Mesendoderm (in vitro differentiated cells): Measurements from ENCODE around the gene MTFMT.

ENCODE experiments used
- DNase-seq: peaks from one replicate; pipeline ENCODE4 v3.0.0; 2013
- H2AK5ac ChIP-seq: 2 replicates; pipeline ENCODE4 v1.6.1; 2013; ENCODE audit warnings: low read length, inconsistent platforms
- H2BK120ac ChIP-seq: 2 replicates; pipeline ENCODE4 v1.6.1; 2013; ENCODE audit warnings: low read depth, mild to moderate bottlenecking, low read length, moderate library complexity, mixed read lengths
- H2BK15ac ChIP-seq: replicated peaks from 2 replicates; pipeline ENCODE4 v1.6.1; 2013; ENCODE audit warnings: low read depth, mild to moderate bottlenecking, moderate library complexity
- H2BK5ac ChIP-seq: 2 replicates; pipeline ENCODE4 v1.6.1; 2013; ENCODE audit warnings: low read length, inconsistent platforms
- H3K18ac ChIP-seq: 2 replicates; pipeline ENCODE4 v1.6.1; 2013; ENCODE audit warnings: mild to moderate bottlenecking, low read length, mixed read lengths
- H3K23ac ChIP-seq: one replicate; pipeline ENCODE4 v1.6.1; 2013; ENCODE audit warnings: low read length
- H3K27ac ChIP-seq: 2 replicates; pipeline ENCODE4 v1.5.1; 2013; ENCODE audit warnings: low read depth, mild to moderate bottlenecking, inconsistent platforms, low read length, moderate library complexity
- H3K27me3 ChIP-seq: 2 replicates; pipeline ENCODE4 v1.6.1; 2013; ENCODE audit warnings: low read length, control low read depth, mild to moderate bottlenecking, inconsistent platforms; ENCODE audit not compliant: insufficient read depth, poor library complexity
- H3K36me3 ChIP-seq: 2 replicates; pipeline ENCODE4 v1.6.1; 2013; ENCODE audit warnings: low read length, inconsistent platforms; ENCODE audit not compliant: control insufficient read depth, insufficient read depth
- H3K4ac ChIP-seq: one replicate; pipeline ENCODE4 v1.6.1; 2013; ENCODE audit warnings: low read depth, mild to moderate bottlenecking, low read length, moderate library complexity
- H3K4me1 ChIP-seq: 2 replicates; pipeline ENCODE4 v1.6.1; 2013; ENCODE audit warnings: low read depth, low read length, inconsistent platforms; ENCODE audit not compliant: control insufficient read depth
- H3K4me2 ChIP-seq: 2 replicates; pipeline ENCODE4 v1.6.1; 2013; ENCODE audit warnings: low read length
- H3K4me3 ChIP-seq: 2 replicates; pipeline ENCODE4 v1.5.1; 2013; ENCODE audit warnings: mild to moderate bottlenecking, low read length
- H3K56ac ChIP-seq: one replicate; pipeline ENCODE4 v1.6.1; 2013; ENCODE audit warnings: low read length
- H3K79me1 ChIP-seq: 2 replicates; pipeline ENCODE4 v1.6.1; 2013; ENCODE audit warnings: low read length, inconsistent platforms
- H3K79me2 ChIP-seq: 2 replicates; pipeline ENCODE4 v1.6.1; 2013; ENCODE audit warnings: mild to moderate bottlenecking, low read length; ENCODE audit not compliant: control insufficient read depth, insufficient read depth
- H3K9ac ChIP-seq: 2 replicates; pipeline ENCODE4 v1.6.1; 2013; ENCODE audit warnings: low read length, inconsistent platforms
- H4K5ac ChIP-seq: one replicate; pipeline ENCODE4 v1.6.1; 2013; ENCODE audit warnings: low read length
- H4K8ac ChIP-seq: one replicate; pipeline ENCODE4 v1.6.1; 2013; ENCODE audit warnings: low read depth, mild to moderate bottlenecking, control low read depth, low read length, moderate library complexity
- WGBS: extraction: QIAGEN DNeasy Blood & Tissue Kit; methylation state at CpG from one replicate; pipeline ENCODE4 v1.1.7; 2013; ENCODE audit warnings: low lambda C conversion rate, missing lambda C conversion rate; ENCODE audit not compliant: insufficient coverage; ENCODE audit errors: extremely low coverage; 5-methylcytosine and 5-hydroxymethylcytosine counted together

The MTFMT gene

DNA sequence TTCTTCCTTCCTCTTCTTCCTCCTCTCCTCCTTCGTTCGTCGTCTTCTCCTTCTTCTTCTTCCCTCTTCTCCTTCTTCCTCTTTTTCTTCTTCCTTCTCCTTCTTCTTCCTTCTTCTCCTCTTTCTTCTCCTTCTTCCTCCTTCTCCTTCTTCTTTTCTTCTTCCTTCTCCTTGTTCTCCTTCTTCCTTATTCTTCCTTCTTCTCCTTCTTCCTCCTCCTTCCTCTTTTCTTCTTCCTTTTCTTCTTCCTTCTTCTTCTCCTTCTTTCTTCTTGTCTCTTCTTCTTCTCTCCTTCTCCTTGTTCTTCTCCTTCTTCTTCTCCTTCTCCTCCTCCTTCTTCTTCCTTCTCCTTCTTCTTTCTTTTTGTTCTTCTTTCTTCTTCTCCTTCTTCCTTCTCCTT, 75.0 kb downstream of the MTFMT start:
- no peaks in the 10 kb centered on the region for H3K79me1 ChIP-seq
- no peak for DNase-seq
- no peak overlapping the region for H3K56ac ChIP-seq
- H2BK15ac ChIP-seq, result no peak overlapping the region
- no peak overlapping the region for H2BK5ac ChIP-seq
- H3K79me2 ChIP-seq, result no peaks in the 10 kb centered on the region
- no peak overlapping the region for H3K4ac ChIP-seq
- H3K36me3 ChIP-seq, result peaks cover 4% of the 10 kb centered on the region
- no peak overlapping the region for H2AK5ac ChIP-seq
- H3K4me3 ChIP-seq, result no peak overlapping the region
- WGBS, result no CpG with 5 or more reads among the region's 3 CpGs
- no peak overlapping the region for H3K4me2 ChIP-seq
- H4K8ac ChIP-seq, result no peak overlapping the region
- no peak overlapping the region for H2BK120ac ChIP-seq
- no peak overlapping the region for H3K18ac ChIP-seq
- H3K23ac ChIP-seq, result no peak overlapping the region
- H3K27ac ChIP-seq, result no peak overlapping the region
- no peak overlapping the region for H4K5ac ChIP-seq
- H3K9ac ChIP-seq, result no peak overlapping the region
- H3K4me1 ChIP-seq, result no peaks in the 10 kb centered on the region
- no peaks in the 10 kb centered on the region for H3K27me3 ChIP-seq

GRCh38 chr15:64951777-64952418, 77.5 kb downstream of the MTFMT start:
- Histone ChIP-seq H2BK5ac (no peak overlapping the region), H3K4me3 (no peak overlapping the region), H3K27me3 (no peaks in the 10 kb centered on the region), H3K4ac (no peak overlapping the region), H2AK5ac (no peak overlapping the region), H3K9ac (no peak overlapping the region), H3K36me3 (peaks cover 3% of the 10 kb centered on the region), H3K18ac (no peak overlapping the region), H3K27ac (no peak overlapping the region), H3K79me2 (no peaks in the 10 kb centered on the region), H4K8ac (no peak overlapping the region), H3K56ac (no peak overlapping the region), H2BK120ac (no peak overlapping the region), H3K23ac (no peak overlapping the region), H4K5ac (no peak overlapping the region), H3K79me1 (no peaks in the 10 kb centered on the region), H3K4me1 (no peaks in the 10 kb centered on the region), H3K4me2 (no peak overlapping the region), H2BK15ac (no peak overlapping the region)
- no peak for DNase-seq
- WGBS, result no CpG with 5 or more reads among the region's 2 CpGs
